ENCODE results near the gene LTBP3. TPM values are rescaled to one million over a fixed set of nuclear protein-coding genes. Genes with fewer than 3 reads are reported as not detected.
"Not testable (repeated sequence)": the region's sequence is repeated elsewhere in the genome, so short reads cannot be mapped to it uniquely, and the experiment has no call there.

LTBP3 gene
- polyA plus RNA-seq, 1 experiment: 77.7 TPM

DNA sequence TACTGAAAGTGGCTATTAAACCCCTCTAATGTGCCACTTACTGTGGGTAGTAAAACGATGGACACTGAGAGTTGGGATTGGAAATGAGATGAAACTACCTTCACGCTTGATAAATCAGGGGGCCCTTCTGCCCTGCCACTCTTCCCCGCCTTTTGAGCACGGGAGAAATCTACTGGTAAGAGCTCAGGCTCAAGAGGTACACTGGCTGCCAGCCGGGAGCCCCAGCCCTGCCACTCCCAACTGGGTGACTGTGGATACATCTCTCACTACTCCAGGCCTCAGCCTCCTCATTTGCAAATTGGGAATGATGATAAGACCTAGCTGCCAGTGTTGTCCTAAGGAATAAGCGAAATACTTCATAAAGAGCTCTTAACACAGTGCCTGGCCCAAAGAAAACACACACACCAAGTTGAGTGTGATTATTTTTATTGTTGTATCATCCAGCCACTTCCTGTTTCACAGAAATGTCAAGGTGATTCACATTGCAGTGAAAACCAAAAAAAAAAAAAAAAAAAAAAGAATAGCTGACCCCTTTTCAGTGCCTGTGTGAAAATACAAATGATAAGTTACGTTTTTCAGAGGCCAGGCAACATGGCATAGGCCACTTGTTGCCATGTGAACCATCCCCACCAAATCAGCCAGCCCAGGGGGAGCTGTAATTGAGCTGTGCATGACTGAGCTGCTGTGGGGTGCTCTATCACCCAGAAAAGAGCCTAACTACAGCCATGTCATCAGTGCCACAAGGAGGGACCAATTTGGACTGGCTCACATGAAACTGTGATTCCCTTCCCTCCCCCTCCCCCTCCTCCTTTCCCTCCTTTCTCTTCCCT lies 7.7 kb upstream of the LTBP3 start:
- no peak for TF ChIP-seq CTCF (IDR thresholded peaks at IDR 0.05; ENCODE audit: insufficient read depth, low read depth, low read length)
- POLR2A ChIA-PET: interaction anchor here (0.6 kb wide), 1 partner anchor 88 kb away, joined by 7 read pairs; no protein-coding TSS in a partner anchor
- Histone ChIP-seq H3K27me3 (ENCODE audit: control insufficient read depth, insufficient read depth, low read length) (no peaks in the 10 kb centered on the region), H3K36me3 (ENCODE audit: control insufficient read depth, insufficient read depth, low read length) (no peaks in the 10 kb centered on the region; the same call in 1 of the 2 replicates), H3K4me3 (ENCODE audit: low read depth, low read length) (no peak overlapping the region)
- CTCF ChIA-PET: interaction anchor here (0.7 to 3.4 kb wide), 3 partner anchors 24 to 28 kb away, joined by 3 to 22 read pairs (median 4); no protein-coding TSS in a partner anchor
- no peak for DNase-seq (ENCODE audit: low read depth)

- CTCF ChIA-PET: interaction anchor here (1.3 to 3.4 kb wide), 2 partner anchors 24 to 29 kb away, joined by 3 to 22 read pairs; no protein-coding TSS in a partner anchor
- H3K27me3 ChIP-seq (ENCODE audit: control insufficient read depth, insufficient read depth, low read length); H3K36me3 ChIP-seq (ENCODE audit: control insufficient read depth, insufficient read depth, low read length); POLR2A ChIA-PET; H3K4me3 ChIP-seq (ENCODE audit: low read depth, low read length); DNase-seq (ENCODE audit: low read depth): not testable (repeated sequence)
These were observed 6.9 kb upstream of the LTBP3 start for GRCh38 chr11:65564879-65565559.

DNA sequence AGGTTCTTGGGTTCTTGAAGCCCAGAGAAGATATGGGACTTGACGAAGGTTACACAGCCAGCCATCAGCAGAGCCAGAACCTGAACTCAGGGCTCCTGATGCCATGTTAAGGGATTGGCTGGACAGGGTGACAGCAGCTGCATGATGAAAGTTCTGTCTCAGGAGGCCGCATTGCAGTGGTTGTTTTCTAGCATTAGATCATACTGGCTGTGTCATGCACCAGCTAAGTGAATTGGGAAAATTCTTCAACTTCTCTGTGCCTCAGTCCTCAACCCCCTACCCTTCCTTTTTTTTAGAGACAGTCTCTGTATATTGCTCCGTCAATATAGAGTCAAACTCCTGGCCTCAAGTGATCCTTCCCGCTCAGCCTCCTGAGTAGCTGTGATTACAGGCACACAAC lies 5.4 kb upstream of the LTBP3 start:
- no peak for DNase-seq (ENCODE audit: low read depth)
- Histone ChIP-seq H3K27me3 (ENCODE audit: control insufficient read depth, insufficient read depth, low read length) (no peaks in the 10 kb centered on the region), H3K4me3 (ENCODE audit: low read depth, low read length) (no peak overlapping the region), H3K36me3 (ENCODE audit: control insufficient read depth, insufficient read depth, low read length) (no peaks in the 10 kb centered on the region; the same call in 1 of the 2 replicates)
- POLR2A ChIA-PET: no interaction called here
- TF ChIP-seq CTCF (IDR thresholded peaks at IDR 0.05; ENCODE audit: insufficient read depth, low read depth, low read length): no peak
- CTCF ChIA-PET: interaction anchor here (0.6 to 0.7 kb wide), 2 partner anchors 26 to 30 kb away, joined by 4 read pairs; no protein-coding TSS in a partner anchor

GRCh38 chr11:65562788-65563187 lies 4.6 kb upstream of the LTBP3 start:
- no peak for TF ChIP-seq CTCF (IDR thresholded peaks at IDR 0.05; ENCODE audit: insufficient read depth, low read depth, low read length)
- CTCF ChIA-PET: interaction anchor here (4.5 kb wide), 1 partner anchor 21 kb away, joined by 31 read pairs; no protein-coding TSS in a partner anchor
- Histone ChIP-seq H3K27me3 (ENCODE audit: control insufficient read depth, insufficient read depth, low read length) (no peaks in the 10 kb centered on the region), H3K36me3 (ENCODE audit: control insufficient read depth, insufficient read depth, low read length) (no peaks in the 10 kb centered on the region; the same call in 1 of the 2 replicates), H3K4me3 (ENCODE audit: low read depth, low read length) (no peak overlapping the region)
- POLR2A ChIA-PET: no interaction called here
- DNase-seq (ENCODE audit: low read depth): no peak

DNA sequence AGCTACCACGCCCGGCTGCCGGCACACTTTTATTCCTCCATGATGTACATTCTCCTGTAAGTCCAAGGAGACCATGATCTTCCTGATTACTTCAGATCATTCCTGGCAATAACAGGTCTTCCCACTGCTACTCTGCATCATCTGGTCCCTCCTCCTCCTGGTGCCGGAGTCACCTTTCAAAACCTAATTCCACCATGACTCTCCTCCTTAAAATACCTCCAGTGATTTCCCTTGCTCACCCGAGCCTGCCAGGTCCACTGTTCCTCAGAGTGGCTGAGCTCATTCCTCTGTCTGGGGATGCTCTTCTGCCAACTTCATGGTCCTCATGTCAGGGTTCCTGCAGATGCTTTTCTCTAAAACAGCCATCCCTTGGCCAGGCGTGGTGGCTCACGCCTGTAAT lies 3.9 kb upstream of the LTBP3 start:
- CTCF ChIA-PET: interaction anchor here (1.5 to 4.5 kb wide), 2 partner anchors 21 to 76 kb away, joined by 3 to 31 read pairs; partner anchors contain the start of gene SIPA1
- no peak for TF ChIP-seq CTCF (IDR thresholded peaks at IDR 0.05; ENCODE audit: insufficient read depth, low read depth, low read length)
- no peak for DNase-seq (ENCODE audit: low read depth)
- Histone ChIP-seq H3K27me3 (ENCODE audit: control insufficient read depth, insufficient read depth, low read length) (no peaks in the 10 kb centered on the region), H3K4me3 (ENCODE audit: low read depth, low read length) (no peak overlapping the region), H3K36me3 (ENCODE audit: control insufficient read depth, insufficient read depth, low read length) (no peaks in the 10 kb centered on the region; the same call in 1 of the 2 replicates)
- POLR2A ChIA-PET: no interaction called here
